ENCODE data around the gene RBPJ. TPM values are rescaled to one million over a fixed set of nuclear protein-coding genes. Genes with fewer than 3 reads are reported as not detected.

The RBPJ gene
- total and polyA plus RNA-seq, 2 of the 8 experiments (the other 6 are each of a cell fraction or from before 2014, with no cell fraction given) = 65.5 to 217 TPM

GRCh38 chr4:26420913-26421312, 100.1 kb downstream of the RBPJ start (continued):
- no peak for TF ChIP-seq MAX (IDR thresholded peaks at IDR 0.05)
- TF ChIP-seq SP1 (IDR thresholded peaks at IDR 0.05; ENCODE audit: low read depth, low read length) = no peak
- TF ChIP-seq EZH2 (IDR thresholded peaks at IDR 0.05; ENCODE audit: low read depth, low read length, severe bottlenecking) = no peak

Data from H1 (cell line).